Suppressor macrophage (primary cell): ENCODE measurements around the gene SPATA33.
"Not testable (repeated sequence)": the region's sequence is repeated elsewhere in the genome, so short reads cannot be mapped to it uniquely, and the experiment has no call there.

Experiments
- DNase-seq, 4 experiments: peaks; one replicate each; pipeline ENCODE4 v3.0.0-alpha.2; 2020 to 2022

SPATA33 gene

DNA sequence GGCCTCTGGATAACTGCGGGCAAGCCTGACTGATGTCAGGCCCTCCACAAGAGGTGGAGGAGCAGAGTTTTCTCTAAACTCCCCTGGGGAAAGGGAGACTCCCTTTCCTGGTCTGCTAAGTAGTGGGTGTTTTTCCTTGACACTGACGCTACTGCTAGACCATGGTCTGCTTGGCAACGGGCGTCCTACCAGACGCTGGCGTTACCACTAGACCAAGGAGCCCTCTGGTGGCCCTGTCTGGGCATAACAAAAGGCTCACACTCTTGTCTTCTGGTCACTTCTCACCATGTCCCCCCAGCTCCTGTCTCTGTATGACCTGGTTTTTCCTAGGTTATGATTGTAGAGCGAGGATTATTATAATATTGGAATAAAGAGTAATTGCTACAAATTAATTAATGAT lies 9.4 kb downstream of the SPATA33 start:
- DNase-seq = peak in 1 of 4 experiments; percentile 44

DNA sequence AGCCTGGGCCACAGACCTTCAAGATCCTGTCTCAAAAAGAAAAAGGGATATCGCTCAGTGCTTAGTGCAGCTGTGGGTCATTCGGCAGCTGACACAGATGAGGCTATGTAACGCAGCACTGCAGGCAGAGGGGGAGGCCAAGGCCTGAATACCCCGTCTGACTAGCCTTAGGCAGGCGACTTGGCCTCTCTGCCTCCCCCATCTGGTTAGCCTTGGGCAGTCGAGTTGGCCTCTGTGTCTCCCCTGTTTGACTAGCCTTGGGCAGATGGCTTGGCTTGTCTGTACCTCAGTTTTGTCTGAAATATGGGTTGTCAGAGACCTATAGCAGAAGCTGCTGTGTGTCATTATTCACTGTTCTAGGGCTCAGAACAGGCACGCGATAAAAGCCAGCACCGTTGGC lies 10.0 kb downstream of the SPATA33 start:
- no peak for DNase-seq

DNA sequence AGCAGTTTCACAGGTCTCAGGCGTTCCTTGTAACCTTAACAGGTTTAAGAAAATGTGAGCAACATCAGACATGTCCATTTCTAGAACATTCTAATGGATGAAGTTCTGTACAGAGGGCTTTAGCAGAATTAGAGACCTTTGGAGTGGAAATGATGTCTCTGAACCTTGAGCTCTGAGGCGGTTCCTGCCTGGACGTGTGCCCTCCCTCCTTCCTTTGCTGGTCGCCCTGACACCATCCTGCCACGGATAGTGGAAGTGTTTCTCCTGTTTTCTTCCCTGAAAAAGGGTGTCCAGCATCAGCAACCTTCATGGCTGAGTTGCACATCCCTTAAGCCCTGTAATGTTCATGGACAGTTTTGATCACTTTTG lies 11.1 kb downstream of the SPATA33 start:
- DNase-seq = no peak

DNA sequence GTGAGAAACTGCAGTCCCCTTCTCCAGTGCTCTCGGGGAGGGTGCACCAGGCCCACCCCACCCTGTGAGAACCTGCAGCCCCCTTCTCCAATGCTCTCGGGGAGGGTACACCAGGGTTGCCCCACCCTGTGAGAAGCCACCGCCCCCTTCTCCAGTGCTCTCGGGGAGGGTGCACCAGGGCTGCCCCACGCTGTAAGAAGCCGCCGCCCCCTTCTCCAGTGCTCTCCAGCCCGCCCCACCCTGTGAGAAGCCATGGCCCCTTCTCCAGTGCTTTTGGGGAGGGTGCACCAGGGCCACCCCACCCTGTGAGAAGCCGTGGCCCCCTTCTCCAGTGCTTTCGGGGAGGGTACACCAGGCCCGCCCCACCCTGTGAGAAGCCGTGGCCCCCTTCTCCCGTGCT lies 12.1 kb downstream of the SPATA33 start:
- DNase-seq = no peak

DNA sequence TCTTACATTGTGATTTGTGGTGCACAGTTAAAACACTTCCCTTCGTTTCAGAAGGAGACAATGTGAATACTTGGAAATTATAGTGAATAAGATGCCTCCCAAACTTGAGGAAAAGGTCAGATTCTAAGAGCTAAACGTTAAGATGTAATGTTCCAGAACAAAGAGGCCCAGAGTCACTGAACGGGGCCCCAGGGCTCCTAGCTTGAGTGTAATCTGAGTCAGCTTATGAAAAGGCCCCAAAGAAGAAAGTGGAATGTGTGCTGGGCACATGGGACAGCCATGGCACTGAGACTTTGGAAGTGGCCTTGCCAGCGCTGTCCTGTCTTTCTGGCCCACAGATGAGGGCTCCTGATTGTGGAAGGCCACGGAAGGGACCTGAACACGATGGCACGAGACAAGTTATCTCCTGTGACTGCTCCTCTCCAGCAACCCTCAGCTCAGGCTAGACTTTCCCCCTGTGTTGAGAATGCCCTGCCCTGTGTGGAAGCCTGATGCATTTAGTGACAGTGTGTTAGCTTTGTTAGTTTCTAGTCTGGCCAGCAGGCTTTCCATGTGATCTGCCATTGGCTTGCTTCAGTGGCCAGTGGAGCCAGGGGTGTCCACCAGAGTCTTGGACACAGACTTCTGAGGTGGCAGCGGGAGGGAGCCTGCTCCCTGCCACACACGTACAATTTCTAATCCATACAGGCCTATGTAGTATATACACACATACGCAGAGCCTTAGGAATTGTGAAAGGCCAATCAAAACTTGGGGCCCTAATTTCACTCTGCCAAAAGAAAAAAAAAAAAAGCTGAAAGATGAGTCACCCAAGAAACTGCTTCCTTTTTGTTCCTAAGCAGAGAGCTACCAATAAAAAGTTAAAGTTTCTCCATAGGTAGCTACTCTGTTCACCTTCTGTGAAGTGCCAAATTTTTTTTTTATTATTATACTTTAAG lies 13.1 kb downstream of the SPATA33 start:
- peak in 2 of 4 experiments; percentile 26 to 28 for DNase-seq

DNA sequence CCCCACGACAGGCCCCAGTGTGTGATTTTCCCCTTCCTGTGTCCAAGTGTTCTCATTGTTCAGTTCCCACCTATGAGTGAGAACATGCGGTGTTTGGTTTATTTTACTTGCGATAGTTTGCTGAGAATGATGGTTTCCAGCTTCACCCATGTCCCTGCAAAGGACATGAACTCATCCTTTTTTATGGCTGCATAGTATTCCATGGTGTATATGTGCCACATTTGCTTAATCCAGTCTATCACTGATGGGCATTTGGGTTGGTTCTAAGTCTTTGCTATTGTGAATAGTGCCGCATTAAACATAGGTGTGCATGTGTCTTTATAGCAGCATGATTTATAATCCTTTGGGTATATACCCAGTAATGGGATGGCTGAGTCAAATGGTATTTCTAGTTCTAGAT lies 13.9 kb downstream of the SPATA33 start:
- not testable (repeated sequence) for DNase-seq

DNA sequence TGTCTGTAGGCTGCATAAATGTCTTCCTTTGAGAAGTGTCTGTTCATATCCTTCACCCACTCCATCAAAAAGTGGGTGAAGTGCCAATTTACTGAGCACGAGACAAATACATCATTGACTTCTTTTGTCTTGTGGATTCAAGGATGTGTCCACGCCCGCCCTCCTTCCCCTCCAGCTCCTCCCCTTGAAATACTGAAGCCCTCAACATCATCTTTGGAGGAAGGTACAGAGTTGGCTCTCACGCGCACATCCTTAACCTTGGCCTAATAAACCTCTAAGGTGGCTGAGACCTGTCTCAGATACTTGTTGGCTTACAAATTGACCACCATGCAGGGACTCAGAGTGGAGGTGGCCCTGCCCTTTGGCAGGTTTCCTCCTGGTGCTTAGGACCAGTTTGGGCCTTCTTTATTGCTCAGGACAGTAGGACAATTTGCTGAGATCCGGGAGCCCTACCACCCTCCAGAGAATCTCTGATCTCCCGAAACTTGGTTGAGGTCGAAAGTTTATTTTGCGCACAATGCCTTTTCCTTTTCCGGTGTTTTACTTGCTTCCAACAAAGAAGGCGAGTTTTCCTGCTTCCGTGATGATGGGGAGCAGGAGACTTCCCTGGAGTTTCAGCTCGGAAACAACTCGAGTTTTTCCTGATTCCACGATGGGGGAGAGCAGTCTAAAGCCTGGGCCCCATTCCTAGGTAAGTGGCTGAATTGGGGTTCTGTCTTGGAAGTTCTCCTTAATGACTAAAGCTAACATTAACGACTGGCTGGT lies 14.7 kb downstream of the SPATA33 start:
- no peak for DNase-seq

DNA sequence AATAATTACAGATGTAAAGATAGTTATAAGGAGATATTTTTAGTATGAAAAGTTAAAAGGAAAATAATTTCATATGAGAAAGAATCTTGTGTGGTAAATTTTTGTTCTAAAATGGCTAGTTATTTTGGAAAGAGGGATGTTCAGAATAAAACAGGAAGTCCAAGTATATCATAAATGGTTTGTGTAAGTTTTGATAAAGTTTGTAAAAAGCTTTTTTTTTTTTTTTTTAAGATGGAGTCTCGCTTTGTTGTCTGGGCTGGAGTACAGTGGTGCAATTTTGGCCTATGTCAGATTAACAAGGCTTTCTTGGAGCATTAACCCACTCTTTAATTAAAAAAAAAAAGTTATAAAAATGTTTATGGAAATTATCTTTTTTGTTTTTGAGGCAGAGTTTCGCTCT lies 20.6 kb downstream of the SPATA33 start:
- DNase-seq = no peak

DNA sequence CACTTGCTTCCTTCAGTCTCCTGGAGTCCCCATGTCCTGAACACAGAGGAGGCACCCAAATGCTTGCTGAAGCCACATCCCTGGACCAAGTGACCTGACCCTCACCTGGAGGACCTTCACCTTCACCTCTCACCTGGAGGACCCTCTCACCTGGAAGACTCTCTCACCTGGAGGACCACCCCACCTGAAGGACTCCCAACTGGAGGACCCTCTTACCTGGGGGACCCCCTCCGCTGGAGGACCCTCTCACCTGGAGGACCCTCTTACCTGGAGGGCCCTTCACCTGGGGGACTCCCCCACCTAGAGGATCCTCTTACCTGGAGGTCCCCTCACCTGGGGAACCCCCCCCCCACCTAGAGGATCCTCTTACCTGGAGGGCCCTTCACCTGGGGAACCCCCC lies 28.3 kb downstream of the SPATA33 start:
- DNase-seq = no peak

DNA sequence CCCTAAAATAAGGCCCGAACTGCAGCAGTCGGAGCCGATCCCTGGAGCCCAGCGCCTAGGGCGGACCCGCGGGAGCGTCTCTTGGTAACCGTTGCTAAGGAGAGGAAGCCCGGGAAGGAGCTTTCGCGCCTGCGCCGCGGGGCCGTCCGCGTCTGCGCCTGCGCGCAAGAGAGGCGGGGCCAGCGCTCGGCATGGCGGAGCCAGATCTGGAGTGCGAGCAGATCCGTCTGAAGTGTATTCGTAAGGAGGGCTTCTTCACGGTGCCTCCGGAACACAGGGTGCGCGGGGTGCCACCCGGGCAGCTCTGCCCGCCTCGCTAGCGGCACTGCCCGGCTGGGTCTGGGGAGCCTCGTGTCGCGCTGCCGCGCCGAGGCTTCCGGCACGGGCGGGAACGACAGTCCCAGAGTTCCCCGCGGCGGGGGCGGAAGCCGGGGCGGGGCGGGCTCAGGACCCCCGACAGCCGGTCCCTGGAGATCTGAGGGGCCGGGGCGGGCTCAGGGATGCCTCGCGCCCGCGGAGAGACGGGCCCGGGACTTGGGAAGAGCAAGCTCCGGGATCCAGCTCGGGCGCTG lies 29.0 kb downstream of the SPATA33 start, which contains the start of gene CDK10:
Gene CDK10, plus strand, starts transcription at position 170 of the 572 bp plus-strand sequence. Its CDS starts 22 bp downstream, at position 192.
- peak; percentile 94 to 98 (median 96) for DNase-seq

DNA sequence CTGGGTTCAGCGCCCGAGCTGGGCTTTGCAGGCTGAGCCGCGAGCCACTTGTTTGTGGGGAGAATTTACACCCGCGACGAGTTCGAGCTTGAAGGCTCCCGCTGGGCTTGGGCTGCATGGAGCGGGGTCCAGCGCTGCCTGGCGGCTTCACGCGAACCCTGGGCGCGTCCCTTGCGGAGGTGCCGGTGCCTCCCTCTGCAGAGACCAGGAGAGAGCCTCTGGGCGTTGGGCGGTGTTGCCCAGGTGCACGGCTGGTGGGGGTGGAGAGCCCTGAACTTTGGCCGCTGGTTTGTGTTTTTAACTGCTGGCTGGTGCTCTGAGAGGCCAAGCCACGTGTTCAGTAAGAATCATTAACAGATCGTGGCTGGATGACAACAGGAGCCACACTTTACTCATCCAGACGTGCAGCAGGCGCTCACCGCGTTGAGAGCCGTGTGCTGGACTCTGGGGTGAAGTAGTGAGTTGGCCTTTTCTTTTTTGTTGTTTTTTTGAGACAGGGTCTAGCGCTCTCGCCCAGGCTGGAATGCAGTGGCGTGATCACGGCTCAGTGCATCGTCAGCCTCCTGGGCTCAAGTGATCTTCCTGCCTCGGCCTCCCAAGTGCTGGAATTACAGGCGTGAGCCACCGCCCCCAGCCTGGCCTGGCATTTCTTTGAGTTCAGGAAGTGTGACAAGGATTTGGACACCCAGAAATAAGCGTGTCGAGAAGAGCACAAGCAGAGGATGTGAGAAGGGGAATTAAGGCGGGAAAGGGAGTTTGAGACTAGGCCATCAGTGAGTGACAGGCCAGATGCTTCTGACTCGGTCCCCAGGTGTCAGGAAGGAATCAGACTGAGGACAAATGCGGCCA lies 29.7 kb downstream of the SPATA33 start:
- DNase-seq = no peak

DNA sequence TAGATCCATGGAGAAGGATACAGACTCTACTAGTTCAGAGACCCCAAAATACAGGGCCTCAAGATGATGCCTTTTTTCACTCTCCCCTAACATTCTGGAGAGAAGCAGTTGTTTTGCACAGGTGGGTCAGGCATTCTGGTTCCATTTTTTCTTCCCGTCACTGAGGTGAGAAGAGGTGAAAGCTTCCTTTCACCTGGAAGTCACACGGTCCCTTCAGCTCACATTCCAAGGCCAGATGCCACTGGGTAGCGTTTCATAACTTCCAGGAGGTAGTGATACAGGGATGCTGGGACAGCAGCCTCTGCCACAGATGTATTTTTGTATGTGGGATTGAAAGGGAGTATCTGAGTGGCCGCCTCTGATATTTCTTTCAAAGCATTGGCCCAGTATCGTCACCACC lies 30.8 kb downstream of the SPATA33 start:
- no peak for DNase-seq

DNA sequence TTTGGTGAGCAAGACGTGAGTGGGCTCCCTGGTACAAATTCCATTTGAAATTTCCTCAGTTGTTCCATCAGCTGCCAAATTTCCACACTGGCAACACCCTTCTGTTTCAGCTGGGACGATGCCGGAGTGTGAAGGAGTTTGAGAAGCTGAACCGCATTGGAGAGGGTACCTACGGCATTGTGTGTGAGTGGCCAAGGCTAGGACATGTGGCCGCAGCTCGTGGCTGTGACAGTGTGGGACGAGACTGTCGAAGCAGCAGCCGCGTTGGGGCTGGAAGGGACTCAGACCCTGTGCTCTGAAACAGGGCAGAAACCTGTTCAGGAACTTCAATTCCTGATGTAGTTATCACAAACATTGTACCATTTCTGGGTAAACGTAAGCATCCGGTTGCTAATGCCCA lies 31.5 kb downstream of the SPATA33 start:
- DNase-seq = no peak

DNA sequence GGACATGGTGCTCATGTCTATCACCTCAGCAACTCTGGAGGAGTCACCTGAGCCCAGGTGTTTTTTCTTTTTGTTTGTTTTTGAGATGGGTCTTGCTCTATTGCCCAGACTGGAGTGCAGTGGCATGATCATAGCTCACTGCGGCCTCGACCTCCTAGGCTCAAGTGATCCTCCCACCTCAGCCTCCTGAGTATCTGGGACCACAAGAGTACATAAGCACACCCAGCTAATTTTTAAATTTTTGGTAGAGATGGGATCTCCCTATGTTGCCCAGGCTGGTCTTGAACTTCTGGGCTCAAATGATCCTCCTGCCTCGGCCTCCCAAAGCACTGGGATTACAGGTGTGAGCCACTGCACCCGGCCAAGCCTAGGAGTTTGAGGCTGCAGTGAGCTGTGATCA lies 32.0 kb downstream of the SPATA33 start:
- DNase-seq = not testable (repeated sequence)

DNA sequence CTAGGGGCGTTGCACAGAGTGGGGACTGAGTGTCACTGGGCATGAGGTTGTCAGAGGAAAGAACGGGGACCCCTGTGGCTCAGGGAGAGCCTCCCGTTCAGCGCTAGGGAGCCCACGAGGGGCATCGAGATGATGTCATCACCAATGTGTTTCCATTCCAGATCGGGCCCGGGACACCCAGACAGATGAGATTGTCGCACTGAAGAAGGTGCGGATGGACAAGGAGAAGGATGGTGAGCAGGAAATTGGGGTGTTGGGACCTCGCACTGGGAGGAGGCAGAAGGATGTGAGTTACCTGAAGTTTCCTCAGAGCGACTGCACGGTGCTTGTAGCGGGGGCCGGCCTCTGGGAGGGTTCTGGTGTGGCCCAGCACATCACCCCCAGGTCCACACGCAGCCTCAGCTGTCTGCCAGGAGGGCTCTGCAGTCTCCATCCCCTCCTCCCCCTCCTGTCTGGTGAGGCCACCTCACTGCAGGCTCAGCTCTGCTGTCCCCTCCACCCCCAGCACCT lies 32.8 kb downstream of the SPATA33 start:
- DNase-seq = no peak

DNA sequence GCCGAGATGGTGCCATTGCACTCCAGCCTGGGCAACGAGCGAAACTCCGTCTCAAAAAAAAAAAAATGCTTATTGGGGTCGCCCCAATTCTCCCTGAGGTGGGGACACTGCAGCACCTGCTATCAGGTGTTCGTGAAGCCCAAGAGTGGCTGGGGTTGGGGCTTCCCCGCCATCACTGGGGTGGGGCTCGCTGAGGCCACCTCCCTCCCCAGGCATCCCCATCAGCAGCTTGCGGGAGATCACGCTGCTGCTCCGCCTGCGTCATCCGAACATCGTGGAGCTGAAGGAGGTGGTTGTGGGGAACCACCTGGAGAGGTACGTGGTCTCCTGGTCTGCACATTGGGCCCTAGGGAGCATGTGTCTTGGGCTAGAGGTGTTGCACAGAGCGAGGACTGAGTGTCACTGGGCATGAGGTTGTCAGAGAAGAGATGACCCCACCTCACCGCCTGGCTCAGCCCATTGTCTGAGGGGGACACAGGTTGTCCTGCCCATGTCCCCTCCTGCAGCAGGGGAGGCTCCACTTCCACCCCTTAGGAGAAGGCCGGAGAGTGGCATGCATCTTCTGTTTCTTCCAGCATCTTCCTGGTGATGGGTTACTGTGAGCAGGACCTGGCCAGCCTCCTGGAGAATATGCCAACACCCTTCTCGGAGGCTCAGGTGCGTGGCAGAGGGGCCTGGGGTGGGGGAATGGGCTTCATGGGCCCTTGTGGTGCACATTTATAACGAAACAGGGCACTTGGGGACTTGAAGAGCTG lies 33.8 kb downstream of the SPATA33 start:
- no peak for DNase-seq

DNA sequence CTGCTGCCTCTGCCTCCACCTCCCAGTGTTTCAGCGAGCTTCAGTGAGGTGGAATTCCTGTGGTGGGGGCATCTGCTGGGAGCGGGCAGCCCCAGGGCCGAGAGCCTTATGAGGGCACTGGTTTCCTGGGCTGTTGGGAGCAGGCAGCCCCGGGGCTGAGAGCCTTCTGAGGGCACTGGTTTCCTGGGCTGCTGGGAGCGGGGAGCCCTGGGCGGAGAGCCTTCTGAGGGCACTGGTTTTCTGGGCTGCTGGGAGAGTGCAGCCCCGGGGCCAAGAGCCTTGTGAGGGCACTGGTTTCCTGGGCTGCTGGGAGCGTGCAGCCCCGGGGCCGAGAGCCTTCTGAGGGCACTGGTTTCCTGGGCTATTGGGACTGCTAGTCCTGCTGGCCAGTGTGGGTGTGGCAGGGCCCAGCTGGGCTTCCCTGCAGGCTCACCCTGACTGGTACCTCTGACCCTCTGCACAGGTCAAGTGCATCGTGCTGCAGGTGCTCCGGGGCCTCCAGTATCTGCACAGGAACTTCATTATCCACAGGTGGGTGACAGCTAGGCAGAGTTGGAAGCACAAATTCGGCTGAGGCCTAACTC lies 34.4 kb downstream of the SPATA33 start:
- no peak for DNase-seq

DNA sequence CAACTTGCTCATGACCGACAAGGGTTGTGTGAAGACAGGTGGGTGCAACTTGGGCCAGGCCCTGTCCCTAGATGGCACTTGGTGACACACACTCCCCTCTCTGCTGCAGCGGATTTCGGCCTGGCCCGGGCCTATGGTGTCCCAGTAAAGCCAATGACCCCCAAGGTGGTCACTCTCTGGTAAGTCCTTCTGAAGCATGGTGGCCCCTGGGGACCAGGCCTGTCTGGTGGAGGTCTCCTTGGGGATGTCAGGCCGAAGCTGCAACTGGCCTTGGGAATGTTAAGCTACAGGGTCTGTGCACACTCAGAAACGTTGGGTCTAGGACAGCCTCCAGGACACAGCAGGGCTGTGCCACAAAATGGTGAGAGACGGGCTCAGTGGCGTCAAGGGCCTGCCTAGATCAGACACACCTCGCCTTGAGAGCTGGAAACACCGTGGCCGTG lies 35.7 kb downstream of the SPATA33 start:
- no peak for DNase-seq

DNA sequence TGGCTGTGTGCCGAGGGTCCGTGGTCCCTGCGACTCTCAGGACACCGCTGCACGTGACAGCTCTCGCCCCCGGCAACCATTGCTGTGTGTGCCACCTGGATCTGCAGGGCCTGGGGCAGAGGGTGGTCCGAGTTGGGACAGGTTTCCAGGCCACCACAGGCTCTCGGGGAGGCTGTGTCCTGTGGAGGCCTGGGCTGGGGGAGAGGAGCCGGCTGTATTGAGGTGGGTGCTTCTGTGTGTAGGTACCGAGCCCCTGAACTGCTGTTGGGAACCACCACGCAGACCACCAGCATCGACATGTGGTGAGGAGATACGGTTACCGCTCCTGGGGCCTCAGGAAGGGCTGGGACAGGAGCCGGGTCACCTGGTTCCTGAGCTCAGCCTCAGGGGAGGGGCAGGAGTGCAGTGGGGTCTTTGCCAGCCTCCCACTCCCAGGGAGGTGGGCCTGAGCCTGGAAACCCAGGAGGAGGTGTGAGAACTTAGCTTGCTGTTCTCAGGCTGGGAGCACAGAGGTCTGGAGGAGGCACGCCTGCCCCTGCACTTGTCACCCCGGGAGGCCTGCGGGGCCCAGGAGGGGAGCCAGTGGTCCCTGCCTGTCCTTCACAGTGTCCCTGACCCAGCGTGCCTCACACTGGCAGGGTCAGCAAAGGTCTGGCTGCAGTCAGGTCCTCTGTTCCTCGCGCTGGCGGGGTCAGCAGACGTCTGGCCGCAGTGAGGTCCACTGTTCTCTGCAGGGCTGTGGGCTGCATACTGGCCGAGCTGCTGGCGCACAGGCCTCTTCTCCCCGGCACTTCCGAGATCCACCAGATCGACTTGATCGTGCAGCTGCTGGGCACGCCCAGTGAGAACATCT lies 36.5 kb downstream of the SPATA33 start:
- DNase-seq = peak in 1 of 4 experiments; percentile 4

DNA sequence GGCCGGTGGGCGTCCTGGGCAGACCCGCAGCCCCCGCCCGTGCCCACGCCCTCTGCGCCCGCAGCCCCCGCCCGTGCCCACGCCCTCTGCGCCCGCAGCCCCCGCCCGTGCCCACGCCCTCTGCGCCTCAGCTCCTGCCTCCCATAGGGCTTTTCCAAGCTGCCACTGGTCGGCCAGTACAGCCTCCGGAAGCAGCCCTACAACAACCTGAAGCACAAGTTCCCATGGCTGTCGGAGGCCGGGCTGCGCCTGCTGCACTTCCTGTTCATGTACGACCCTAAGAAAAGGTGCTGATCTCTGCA lies 37.1 kb downstream of the SPATA33 start:
- not testable (repeated sequence) for DNase-seq
